Right forelimb (tissue), 1 donor: Measurements from ENCODE around the gene NR6A1.

Experiments
- DNase-seq: peaks from one replicate; pipeline ENCODE4 v3.0.0-alpha.2; 2018

Gene NR6A1

DNA sequence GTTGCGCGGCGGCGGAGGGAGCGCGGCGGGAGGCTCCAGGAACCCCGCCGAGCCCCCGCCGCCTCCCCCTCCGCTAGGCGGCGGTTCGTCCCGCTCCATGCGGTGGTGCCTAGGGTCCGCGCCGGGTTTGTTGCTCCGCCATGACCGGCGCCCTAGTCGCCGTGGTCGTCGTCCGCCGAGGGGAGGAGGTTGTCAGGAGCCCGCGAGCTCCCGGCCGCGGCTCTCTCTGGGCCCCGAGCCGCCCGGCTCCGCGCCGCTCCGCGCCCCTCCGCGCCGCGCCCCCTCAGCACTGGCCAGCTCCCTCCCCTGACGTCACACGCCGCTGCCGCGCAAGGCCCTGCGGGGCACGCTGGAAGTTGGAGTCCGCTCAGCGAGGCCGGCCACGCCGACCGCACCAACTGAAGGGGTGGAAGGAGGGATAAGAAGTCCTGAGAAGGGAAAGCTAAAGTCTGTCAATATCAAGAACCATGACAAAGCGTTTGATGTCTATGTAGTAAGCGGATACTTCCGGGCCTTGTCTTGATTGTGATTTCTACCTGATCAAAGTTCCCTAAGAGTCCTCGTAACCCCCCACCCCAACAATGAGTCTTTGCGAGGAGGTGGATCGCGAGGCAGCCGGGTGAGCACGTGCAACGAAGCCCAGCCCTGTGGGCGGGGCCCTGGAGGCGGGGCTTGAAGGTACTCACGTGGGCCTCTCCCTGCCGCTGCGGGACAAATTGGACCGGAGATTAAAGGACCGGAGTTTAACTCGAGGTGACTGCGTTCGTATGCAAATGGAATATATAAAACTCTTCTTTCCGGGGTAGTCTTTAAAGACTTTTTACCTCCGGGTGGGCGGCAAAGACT lies at the start of gene NR6A1:
TSS of gene NR6A1 (minus strand) at position 291 of the 846 bp plus-strand sequence.
- peak; percentile 97 for DNase-seq

- no peak for DNase-seq
These were observed 47.5 kb upstream of the NR6A1 start for GRCh38 chr9:124818431-124819281.

DNA sequence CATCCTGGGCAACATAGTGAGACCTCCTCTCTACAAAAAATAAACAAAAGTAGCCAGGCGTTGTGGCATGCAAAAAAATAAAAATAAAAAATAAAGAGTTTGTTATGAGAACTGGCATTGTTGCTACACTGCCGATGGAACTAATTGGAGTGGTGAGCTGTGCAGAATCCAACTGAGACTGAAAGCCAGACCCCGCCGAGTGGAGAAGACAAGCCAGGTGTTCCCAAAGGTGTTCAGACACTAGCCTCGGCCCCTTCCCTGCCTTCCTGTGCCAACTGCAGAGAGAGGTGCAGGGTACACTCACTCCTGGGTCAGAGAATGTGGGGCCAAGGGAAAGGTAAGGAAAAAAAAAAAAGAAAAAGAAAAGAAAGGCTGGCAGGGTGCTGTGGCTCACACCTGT lies 44.5 kb upstream of the NR6A1 start:
- no peak for DNase-seq

- DNase-seq, result no peak
These were observed 43.0 kb upstream of the NR6A1 start for GRCh38 chr9:124814164-124814535.

GRCh38 chr9:124813501-124814163 lies 42.5 kb upstream of the NR6A1 start:
- no peak for DNase-seq

DNA sequence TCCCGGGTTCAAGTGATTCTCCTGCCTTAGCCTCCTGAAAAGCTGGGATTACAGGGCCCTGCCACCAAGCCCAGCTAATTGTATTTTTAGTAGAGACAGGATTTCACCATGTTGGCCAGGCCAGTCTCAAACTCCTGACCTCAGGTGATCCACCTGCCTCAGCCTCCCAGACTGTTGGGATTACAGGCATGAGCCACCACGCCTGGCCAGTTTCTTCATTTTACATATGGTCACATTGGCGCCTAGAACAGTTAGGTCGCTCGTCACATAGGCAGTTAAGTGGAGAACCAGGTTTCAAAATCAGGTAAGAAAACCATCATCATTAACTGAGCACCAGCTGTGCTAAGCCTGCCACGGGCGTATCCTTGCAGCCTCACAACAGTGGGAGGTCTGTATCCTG lies 41.9 kb upstream of the NR6A1 start:
- no peak for DNase-seq

DNA sequence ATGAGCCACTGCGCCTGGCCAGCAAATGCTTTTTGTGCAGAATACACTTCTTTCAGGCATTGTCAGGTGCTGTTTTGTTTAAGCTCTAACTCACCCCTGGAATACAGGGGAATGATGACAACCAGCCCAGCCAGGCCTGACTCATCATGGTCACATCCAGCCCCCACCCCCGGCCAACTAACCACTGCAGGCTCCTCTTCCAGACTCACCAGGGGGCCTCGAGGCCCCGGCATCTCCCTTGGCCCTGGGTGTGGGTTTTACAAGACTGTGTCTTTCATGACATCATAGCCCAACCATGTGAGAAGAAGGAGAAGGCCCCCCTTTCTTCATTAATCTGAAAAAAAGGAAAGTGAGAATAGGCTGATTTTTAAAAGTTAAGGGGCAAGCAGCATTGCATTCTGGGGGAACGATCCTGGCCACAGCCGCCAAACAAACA lies 41.3 kb upstream of the NR6A1 start:
- peak; percentile 77 for DNase-seq

DNA sequence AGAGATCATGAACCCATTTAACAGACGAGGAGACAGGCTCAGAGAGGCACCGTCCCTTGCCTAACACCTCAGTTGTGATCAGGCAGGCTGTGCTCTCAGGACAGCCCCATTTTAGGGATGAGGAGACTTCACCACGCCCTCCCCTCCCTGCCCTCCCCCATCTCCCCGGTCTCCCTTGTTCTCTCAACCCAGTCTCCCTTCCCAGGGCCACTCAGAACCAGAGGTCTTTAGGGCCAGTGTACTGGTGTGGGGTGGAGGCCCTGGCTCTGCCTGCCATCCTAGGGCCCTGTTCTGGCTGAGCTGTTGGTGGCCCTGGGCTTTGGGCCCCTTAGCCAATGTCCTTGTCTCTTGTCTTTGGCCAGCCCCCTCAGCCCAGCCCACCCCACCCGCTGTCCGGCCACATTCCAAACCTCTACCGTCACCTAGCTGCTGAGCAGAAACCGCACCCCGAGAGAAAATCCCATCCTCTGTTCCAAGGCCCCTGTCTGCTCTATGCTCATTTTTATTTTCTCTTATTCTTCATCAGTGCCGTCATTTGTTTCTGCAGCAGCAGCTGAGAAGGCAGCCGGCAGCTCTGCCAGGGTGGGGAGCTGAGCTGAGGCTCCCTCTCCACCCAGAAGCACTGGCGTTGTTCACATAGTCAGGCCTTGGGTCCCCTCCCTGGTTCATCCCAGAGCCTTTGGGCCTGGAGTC lies 39.7 kb upstream of the NR6A1 start:
- peak; percentile 79 for DNase-seq

DNA sequence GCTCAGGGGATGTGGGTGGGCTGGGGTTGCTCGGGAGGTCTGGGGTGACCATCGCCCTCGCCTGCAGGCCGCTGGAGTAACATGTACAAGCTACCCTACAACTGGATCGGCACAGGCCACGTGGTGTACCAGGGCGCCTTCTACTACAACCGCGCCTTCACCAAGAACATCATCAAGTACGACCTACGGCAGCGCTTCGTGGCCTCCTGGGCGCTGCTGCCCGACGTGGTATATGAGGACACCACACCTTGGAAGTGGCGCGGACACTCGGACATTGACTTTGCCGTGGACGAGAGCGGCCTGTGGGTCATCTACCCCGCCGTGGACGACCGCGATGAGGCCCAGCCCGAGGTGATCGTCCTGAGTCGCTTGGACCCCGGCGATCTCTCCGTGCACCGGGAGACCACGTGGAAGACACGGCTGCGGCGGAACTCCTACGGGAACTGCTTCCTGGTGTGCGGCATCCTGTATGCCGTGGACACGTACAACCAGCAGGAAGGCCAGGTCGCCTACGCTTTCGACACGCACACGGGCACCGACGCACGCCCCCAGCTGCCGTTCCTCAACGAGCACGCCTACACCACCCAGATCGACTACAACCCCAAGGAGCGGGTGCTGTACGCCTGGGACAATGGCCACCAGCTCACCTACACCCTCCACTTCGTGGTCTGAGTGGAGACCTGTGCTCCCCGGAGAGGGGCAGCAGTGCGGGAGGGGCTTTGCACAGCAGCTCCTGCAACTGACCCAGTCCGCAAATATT lies 38.8 kb upstream of the NR6A1 start:
- no peak for DNase-seq

- DNase-seq, result no peak
These were observed 38.1 kb upstream of the NR6A1 start for GRCh38 chr9:124809211-124809610.

- no peak for DNase-seq
These were observed 37.3 kb upstream of the NR6A1 start for GRCh38 chr9:124808246-124808956.

GRCh38 chr9:124805186-124805585 lies 34.1 kb upstream of the NR6A1 start:
- DNase-seq, result no peak

DNA sequence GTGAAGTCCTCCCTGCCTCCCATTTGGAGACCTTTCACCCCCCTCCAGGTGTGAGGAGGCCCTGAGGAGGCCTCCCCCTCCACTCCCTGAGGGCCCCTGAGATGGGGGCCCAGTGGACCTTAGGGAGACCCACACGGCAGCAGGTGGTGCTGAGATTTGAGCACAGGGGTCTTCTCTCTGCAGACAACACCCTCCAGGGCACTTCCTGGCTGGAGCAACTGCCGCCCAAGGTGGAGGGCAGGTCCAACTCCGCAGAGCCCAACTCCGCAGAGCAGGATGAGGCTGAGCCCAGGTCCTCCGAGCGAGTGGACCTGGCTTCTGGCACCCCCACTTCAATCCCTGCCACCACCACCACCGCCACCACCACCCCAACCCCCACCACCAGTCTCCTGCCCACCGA lies 32.8 kb upstream of the NR6A1 start:
- no peak for DNase-seq

DNA sequence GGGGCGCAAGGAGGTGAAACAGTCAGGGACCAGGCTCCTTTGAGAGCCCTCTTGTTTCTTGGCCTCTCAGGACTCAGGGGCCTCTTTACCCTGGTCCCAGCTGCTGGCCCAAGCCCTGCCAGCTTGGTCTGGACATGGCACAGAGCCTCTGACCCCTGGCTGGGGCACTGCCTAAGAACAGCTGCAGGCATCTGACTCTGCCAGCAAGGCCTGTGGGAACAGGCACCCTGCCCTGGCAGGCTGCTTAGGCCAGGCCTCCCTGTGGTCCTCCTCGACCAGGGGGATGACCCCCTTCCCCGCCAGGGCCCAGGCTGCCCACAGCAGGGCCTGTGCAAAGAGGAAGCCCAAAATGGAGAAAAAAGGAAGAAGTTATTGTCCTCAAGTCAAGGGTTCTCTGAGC lies 31.3 kb upstream of the NR6A1 start:
- no peak for DNase-seq

GRCh38 chr9:124801356-124801755 lies 30.2 kb upstream of the NR6A1 start:
- DNase-seq, result no peak

DNA sequence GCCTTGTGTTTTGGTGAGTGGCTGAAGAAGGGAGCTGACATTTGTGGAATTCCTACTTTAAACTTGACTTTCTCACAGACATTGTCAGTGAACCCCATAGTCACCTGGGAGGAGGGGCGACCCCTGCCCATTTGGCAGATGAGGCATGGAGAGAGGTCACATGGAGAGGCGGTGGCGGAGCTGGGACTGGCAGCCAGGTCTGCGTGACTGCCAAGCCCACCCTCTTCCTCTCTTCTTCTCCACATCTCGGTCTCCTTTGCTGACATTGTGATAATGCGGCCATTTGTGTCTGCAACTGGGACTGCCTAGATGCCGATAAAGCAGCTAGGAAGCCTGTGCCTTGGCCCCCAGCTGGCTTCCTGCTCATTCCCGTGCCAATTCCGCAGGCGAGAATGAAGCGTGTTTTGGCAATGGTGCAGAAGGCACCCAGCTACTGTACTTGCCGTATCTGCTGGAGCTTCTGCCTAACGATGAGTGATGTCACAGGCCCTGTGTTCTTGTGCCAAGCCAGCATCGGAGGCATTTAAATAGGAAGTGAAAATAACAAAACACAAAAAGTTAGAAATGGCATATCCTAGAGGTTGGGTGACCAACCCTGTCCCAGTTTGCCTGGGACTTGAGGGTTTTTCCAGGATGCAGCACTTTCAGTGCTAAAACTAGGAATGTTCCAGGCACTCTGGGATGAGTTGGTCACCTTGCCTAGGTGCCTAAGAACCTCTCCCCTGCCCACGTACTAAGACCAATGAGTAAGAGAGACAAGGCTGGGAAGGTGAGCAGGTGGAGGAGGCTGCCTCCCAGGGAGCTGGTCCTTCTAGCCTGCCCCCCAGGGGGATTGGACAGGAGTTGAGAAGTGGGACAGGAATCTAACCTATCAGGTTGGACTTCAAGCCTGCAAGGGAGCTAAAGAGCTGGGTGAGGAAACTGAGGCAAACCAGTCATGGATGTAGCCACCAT lies 29.5 kb upstream of the NR6A1 start:
- DNase-seq, result no peak

GRCh38 chr9:124799274-124800006 lies 28.3 kb upstream of the NR6A1 start:
- DNase-seq, result no peak

GRCh38 chr9:124797343-124798103 lies 26.4 kb upstream of the NR6A1 start:
- no peak for DNase-seq
